ENCODE measurements around the gene KIF20B. TPM values are rescaled to one million over a fixed set of nuclear protein-coding genes. Genes with fewer than 3 reads are reported as not detected.

Gene KIF20B
- total RNA-seq, 1 experiment from 2014 or later, result 50.2 TPM

DNA sequence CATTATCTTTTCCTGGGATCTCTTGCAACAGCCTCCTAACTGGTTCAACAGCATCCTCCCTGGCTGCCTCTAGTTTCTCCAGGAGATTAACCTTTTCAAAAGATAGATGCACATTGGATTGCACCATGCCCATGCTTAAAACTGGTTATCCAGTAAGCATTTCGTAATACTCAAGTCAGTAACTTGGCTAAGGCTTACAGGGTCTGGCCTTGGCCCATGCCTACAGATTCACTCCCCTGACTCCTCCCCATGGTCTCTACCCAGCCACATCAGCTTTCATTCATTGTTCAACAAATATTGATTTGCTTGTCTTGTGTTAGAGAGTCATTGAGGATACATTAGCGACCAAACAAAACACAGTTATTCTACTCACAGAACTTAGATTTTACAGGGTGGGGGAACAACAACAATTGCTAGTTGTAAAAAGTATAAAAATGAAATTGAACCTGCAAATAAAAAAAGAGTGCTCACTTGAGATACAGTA lies 1.8 kb upstream of the KIF20B start:
- ChIA-PET POLR2A (no interaction called here), CTCF (no interaction called here), RAD21 (ENCODE audit: low non-redundant PET in 1 of 2, low total read pairs in 2 of 2, uncharacterized antibody in 2 of 2, unreplicated experiment in 2 of 2) (no interaction called here)
- TF ChIP-seq POLR2AphosphoS5 (IDR thresholded peaks at IDR 0.05; ENCODE audit: low read depth, low read length), result no peak
- TF ChIP-seq ZNF274 (IDR thresholded peaks at IDR 0.05; ENCODE audit: low read depth, low read length), result no peak
- no peak for TF ChIP-seq JUND (IDR thresholded peaks at IDR 0.05)
- TF ChIP-seq TCF7L2 (IDR thresholded peaks at IDR 0.05; ENCODE audit: borderline replicate concordance, extremely low read depth, insufficient read depth, insufficient read length), result no peak
- TF ChIP-seq, protein P1, sequence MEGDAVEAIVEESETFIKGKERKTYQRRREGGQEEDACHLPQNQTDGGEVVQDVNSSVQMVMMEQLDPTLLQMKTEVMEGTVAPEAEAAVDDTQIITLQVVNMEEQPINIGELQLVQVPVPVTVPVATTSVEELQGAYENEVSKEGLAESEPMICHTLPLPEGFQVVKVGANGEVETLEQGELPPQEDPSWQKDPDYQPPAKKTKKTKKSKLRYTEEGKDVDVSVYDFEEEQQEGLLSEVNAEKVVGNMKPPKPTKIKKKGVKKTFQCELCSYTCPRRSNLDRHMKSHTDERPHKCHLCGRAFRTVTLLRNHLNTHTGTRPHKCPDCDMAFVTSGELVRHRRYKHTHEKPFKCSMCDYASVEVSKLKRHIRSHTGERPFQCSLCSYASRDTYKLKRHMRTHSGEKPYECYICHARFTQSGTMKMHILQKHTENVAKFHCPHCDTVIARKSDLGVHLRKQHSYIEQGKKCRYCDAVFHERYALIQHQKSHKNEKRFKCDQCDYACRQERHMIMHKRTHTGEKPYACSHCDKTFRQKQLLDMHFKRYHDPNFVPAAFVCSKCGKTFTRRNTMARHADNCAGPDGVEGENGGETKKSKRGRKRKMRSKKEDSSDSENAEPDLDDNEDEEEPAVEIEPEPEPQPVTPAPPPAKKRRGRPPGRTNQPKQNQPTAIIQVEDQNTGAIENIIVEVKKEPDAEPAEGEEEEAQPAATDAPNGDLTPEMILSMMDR (IDR thresholded peaks at IDR 0.05 in 2 of 3, conservative IDR thresholded peaks at IDR 0.05 in 1 of 3; ENCODE audit: borderline replicate concordance in 1 of 3, insufficient read depth in 1 of 3, low read depth in 2 of 3, low read length in 2 of 3), result no peak
- TF ChIP-seq CBX3 (IDR thresholded peaks at IDR 0.05; ENCODE audit: low read depth), result no peak
- TF ChIP-seq EZH2phosphoT487 (IDR thresholded peaks at IDR 0.05; ENCODE audit: borderline replicate concordance), result no peak
- no peak for TF ChIP-seq POLR2A (IDR thresholded peaks at IDR 0.05; ENCODE audit: borderline replicate concordance, extremely low read depth, insufficient read depth, insufficient read length)
- TF ChIP-seq SIN3A (IDR thresholded peaks at IDR 0.05; ENCODE audit: low read depth), result no peak
- TF ChIP-seq CEBPB (IDR thresholded peaks at IDR 0.05; ENCODE audit: low read depth), result no peak
- TF ChIP-seq, protein P2, sequence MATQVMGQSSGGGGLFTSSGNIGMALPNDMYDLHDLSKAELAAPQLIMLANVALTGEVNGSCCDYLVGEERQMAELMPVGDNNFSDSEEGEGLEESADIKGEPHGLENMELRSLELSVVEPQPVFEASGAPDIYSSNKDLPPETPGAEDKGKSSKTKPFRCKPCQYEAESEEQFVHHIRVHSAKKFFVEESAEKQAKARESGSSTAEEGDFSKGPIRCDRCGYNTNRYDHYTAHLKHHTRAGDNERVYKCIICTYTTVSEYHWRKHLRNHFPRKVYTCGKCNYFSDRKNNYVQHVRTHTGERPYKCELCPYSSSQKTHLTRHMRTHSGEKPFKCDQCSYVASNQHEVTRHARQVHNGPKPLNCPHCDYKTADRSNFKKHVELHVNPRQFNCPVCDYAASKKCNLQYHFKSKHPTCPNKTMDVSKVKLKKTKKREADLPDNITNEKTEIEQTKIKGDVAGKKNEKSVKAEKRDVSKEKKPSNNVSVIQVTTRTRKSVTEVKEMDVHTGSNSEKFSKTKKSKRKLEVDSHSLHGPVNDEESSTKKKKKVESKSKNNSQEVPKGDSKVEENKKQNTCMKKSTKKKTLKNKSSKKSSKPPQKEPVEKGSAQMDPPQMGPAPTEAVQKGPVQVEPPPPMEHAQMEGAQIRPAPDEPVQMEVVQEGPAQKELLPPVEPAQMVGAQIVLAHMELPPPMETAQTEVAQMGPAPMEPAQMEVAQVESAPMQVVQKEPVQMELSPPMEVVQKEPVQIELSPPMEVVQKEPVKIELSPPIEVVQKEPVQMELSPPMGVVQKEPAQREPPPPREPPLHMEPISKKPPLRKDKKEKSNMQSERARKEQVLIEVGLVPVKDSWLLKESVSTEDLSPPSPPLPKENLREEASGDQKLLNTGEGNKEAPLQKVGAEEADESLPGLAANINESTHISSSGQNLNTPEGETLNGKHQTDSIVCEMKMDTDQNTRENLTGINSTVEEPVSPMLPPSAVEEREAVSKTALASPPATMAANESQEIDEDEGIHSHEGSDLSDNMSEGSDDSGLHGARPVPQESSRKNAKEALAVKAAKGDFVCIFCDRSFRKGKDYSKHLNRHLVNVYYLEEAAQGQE (IDR thresholded peaks at IDR 0.05; ENCODE audit: low read depth), result no peak
- TF ChIP-seq SP1 (IDR thresholded peaks at IDR 0.05; ENCODE audit: low read depth), result no peak
- H3K79me2 ChIP-seq (ENCODE audit: insufficient read depth, low read length), result peaks cover 32% of the 10 kb centered on the region
- no peaks in the 10 kb centered on the region for H3K9me3 ChIP-seq (ENCODE audit: control insufficient read depth in 1 of 2, insufficient read depth in 1 of 2, low read depth in 1 of 2, low read length in 2 of 2)
- H3K27ac ChIP-seq (ENCODE audit: low read depth, low read length), result no peak overlapping the region
- DNase-seq (ENCODE audit: low read depth, low spot score), result no peak
- intact Hi-C loops (cut with micrococcal nuclease), result no loop called here
- H3K9ac ChIP-seq (ENCODE audit: low read length), result no peak overlapping the region
- H3K9me2 ChIP-seq (ENCODE audit: insufficient read depth), result no peaks in the 10 kb centered on the region
- no TSS peak for BruUV-seq (replicated peaks)
- no peak overlapping the region for H2AFZ ChIP-seq (ENCODE audit: low read depth, low read length, poor library complexity, severe bottlenecking)
- H3K4me2 ChIP-seq (ENCODE audit: low read length), result 0 out of 2 replicates have a peak overlapping the region, but pooled peaks have one; percentile 83
- no peak for ATAC-seq
- peaks cover 9 to 30% of the 10 kb centered on the region in 2 experiments for H3K4me1 ChIP-seq (ENCODE audit: control insufficient read depth in 1 of 2, insufficient read depth in 2 of 2, low read length in 2 of 2)
- no peaks in the 10 kb centered on the region for H3K36me3 ChIP-seq (ENCODE audit: control insufficient read depth in 1 of 2, insufficient read depth in 2 of 2, low read length in 2 of 2)
- H4K20me1 ChIP-seq (ENCODE audit: insufficient read depth), result no peaks in the 10 kb centered on the region
- H3K4me3 ChIP-seq (replicated peaks in 1 of 2; ENCODE audit: low read depth in 1 of 2, low read length in 2 of 2), result no peak overlapping the region
- H3K27me3 ChIP-seq (ENCODE audit: insufficient read depth, low read length), result no peaks in the 10 kb centered on the region
